OCI-LY7 (cell line): Measurements from ENCODE around the gene NISCH. TPM values are rescaled to one million over a fixed set of nuclear protein-coding genes. Genes with fewer than 3 reads are reported as not detected.
A peak's percentile ranks its signal among the peaks of the same experiment; 100 is the strongest.

Source experiments
- BruUV-seq: library from RNA; stranded (reverse); fragments of 400-500 nt; replicated peaks from 2 replicates; lab custom pipeline; 2021; lab: Mats Ljungman, UMichigan
- CTCF ChIA-PET: fragments of 300-600 bp; sonication (Branson Sonifier 250); formaldehyde crosslinking; loops from one replicate; lab custom pipeline; 2022; ENCODE audit warnings: antibody characterized with exemption; ENCODE audit not compliant: unreplicated experiment; lab: Charles Lee
- POLR2A ChIA-PET: fragments of 300-600 bp; sonication (Branson Sonifier 250); formaldehyde crosslinking; loops from one replicate; lab custom pipeline; 2022; ENCODE audit warnings: antibody characterized with exemption; lab: Charles Lee
- DNase-seq: peaks from one replicate; pipeline ENCODE4 v3.0.0-alpha.2; 2015; ENCODE audit warnings: low spot score
- H2AFZ ChIP-seq: fragments of 200-600 bp; sonication (generic), shearing (Covaris generic); 2 replicates; pipeline ENCODE4 v1.6.1; 2014; ENCODE audit warnings: mild to moderate bottlenecking, antibody characterized with exemption, low read length, moderate library complexity
- H3K27ac ChIP-seq: fragments of 200-600 bp; sonication (generic); 2 replicates; pipeline ENCODE4 v1.5.1; 2014; ENCODE audit warnings: mixed run types, low read depth, mild to moderate bottlenecking, moderate library complexity, low read length, inconsistent platforms; ENCODE audit not compliant: poor library complexity, severe bottlenecking
- H3K36me3 ChIP-seq: fragments of 200-600 bp; sonication (generic); 2 replicates; pipeline ENCODE4 v1.6.1; 2014; ENCODE audit warnings: mild to moderate bottlenecking, antibody characterized with exemption, low read length, moderate library complexity, mixed read lengths; ENCODE audit not compliant: insufficient read depth
- H3K4me1 ChIP-seq: fragments of 200-600 bp; sonication (generic); 2 replicates; pipeline ENCODE4 v1.5.1; 2014; ENCODE audit warnings: mild to moderate bottlenecking, low read length; ENCODE audit not compliant: insufficient read depth, poor library complexity, severe bottlenecking
- H3K4me2 ChIP-seq: fragments of 200-600 bp; sonication (generic); 2 replicates; pipeline ENCODE4 v1.6.1; 2014; ENCODE audit warnings: mild to moderate bottlenecking, low read length
- H3K4me3 ChIP-seq: fragments of 200-600 bp; sonication (generic); 2 replicates; pipeline ENCODE4 v1.5.1; 2014; ENCODE audit warnings: mild to moderate bottlenecking, low read depth, low read length; ENCODE audit not compliant: poor library complexity, severe bottlenecking
- H3K79me2 ChIP-seq: fragments of 200-600 bp; sonication (generic); 2 replicates; pipeline ENCODE4 v1.6.1; 2016; ENCODE audit warnings: low read depth, mild to moderate bottlenecking, low read length, moderate library complexity, mixed read lengths; ENCODE audit not compliant: insufficient read depth
- H3K9me2 ChIP-seq: fragments of 200-600 bp; sonication (generic); 2 replicates; pipeline ENCODE4 v1.6.1; 2016; ENCODE audit warnings: mild to moderate bottlenecking, low read length, mixed read lengths; ENCODE audit not compliant: insufficient read depth
- H3K9me3 ChIP-seq: fragments of 200-600 bp; sonication (generic); 2 replicates; pipeline ENCODE4 v1.6.1; 2014; ENCODE audit warnings: mild to moderate bottlenecking, mixed run types, low read length, mixed read lengths
- H4K20me1 ChIP-seq: fragments of 200-600 bp; sonication (generic); 2 replicates; pipeline ENCODE4 v1.6.1; 2014; ENCODE audit warnings: mild to moderate bottlenecking, antibody characterized with exemption, low read length, moderate library complexity, mixed read lengths; ENCODE audit not compliant: insufficient read depth
- EZH2phosphoT487 ChIP-seq: fragments of 200-600 bp; sonication (generic); IDR thresholded peaks from 2 replicates; pipeline ENCODE4 v1.6.1; 2018; ENCODE audit warnings: low read depth, borderline replicate concordance, mild to moderate bottlenecking, mixed run types, antibody characterized with exemption, low read length, moderate library complexity, mixed read lengths
- intact Hi-C: fragments of 100-400 bp; cut with micrococcal nuclease; formaldehyde crosslinking; loops from one replicate; pipeline ENCODE4 v1.10.0; 2022; ENCODE audit not compliant: unreplicated experiment
- total RNA-seq, 2 experiments: library from RNA; depleted of rRNA in 1 of 2; stranded (reverse); fragments of >200 nt in 1 of 2; shearing (Covaris generic) in 1 of 2; gene quantifications; 2 replicates each; pipeline ENCODE4 v1.2.3, GENCODE V29; 2014 to 2022
- TF ChIP-seq, protein P1 (sequence below): fragments of 200-600 bp; sonication (generic); conservative IDR thresholded peaks from 2 replicates; pipeline ENCODE4 v1.5.1; 2014; ENCODE audit warnings: mild to moderate bottlenecking, antibody characterized with exemption, low read length, moderate library complexity, mixed read lengths

Gene NISCH
- total RNA-seq, 2 experiments from 2014 or later: 60.5 to 73.3 TPM

GRCh38 chr3:52471371-52472238 lies 16.2 kb downstream of the NISCH start:
- Histone ChIP-seq H3K36me3 (peaks cover 52% of the 10 kb centered on the region), H3K4me3 (no peak overlapping the region), H3K27ac (no peak overlapping the region), H3K9me3 (no peaks in the 10 kb centered on the region), H3K4me1 (no peaks in the 10 kb centered on the region), H3K79me2 (no peaks in the 10 kb centered on the region), H2AFZ (no peak overlapping the region), H3K9me2 (no peaks in the 10 kb centered on the region), H4K20me1 (no peaks in the 10 kb centered on the region), H3K4me2 (no peak overlapping the region)
- ChIA-PET POLR2A (no interaction called here), CTCF (interaction anchor here (1.2 kb wide), 1 partner anchor 290 kb away, joined by 3 read pairs; no protein-coding TSS in a partner anchor)
- peak; percentile 52 for DNase-seq
- TF ChIP-seq, protein P1, sequence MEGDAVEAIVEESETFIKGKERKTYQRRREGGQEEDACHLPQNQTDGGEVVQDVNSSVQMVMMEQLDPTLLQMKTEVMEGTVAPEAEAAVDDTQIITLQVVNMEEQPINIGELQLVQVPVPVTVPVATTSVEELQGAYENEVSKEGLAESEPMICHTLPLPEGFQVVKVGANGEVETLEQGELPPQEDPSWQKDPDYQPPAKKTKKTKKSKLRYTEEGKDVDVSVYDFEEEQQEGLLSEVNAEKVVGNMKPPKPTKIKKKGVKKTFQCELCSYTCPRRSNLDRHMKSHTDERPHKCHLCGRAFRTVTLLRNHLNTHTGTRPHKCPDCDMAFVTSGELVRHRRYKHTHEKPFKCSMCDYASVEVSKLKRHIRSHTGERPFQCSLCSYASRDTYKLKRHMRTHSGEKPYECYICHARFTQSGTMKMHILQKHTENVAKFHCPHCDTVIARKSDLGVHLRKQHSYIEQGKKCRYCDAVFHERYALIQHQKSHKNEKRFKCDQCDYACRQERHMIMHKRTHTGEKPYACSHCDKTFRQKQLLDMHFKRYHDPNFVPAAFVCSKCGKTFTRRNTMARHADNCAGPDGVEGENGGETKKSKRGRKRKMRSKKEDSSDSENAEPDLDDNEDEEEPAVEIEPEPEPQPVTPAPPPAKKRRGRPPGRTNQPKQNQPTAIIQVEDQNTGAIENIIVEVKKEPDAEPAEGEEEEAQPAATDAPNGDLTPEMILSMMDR: peak; percentile 80
- no peak for TF ChIP-seq EZH2phosphoT487
- no TSS peak for BruUV-seq
- intact Hi-C loops: loop anchor here (5.0 kb wide), 1 partner anchor 66 kb away; the partner anchor contains the start of gene UQCC5

DNA sequence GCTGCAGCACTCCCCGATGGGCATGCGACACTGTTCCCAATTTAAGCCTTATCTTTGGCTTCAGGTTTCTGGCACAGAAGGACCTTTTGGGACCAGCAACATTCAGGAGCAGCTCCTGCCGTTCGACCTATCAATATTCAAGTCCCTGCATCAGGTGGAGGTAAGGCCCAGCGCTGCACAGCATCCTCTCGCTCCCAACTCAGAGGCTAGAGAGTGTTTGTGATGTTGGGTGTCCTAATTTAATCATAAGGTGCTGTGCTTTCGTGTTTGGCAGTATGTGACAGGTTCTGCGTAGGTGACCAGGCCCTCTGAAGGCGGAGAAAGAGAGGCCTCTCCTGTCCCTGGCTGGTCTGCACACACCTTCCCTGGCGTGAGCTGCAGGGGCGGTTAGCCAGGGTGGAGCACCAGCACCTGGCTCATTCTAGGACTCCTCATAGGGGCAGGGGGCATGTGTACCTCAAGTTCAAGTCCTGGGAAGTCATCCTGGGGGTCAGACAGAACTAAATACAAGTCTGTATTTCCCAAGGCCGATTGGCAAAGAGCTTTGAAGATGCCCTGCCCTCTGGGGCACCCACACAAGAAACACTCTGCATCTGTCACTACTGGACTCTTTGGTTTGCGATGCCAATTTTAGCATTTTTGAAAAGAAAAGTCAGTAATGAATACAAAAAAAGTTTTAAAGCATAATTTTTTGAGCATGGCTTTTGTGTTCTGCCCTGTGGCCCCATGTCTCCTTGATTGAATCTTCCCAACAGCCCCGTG lies 17.0 kb downstream of the NISCH start:
- Histone ChIP-seq H3K4me3 (no peak overlapping the region), H3K27ac (no peak overlapping the region), H3K36me3 (peaks cover 60% of the 10 kb centered on the region), H3K9me2 (no peaks in the 10 kb centered on the region), H3K9me3 (no peaks in the 10 kb centered on the region), H3K4me1 (no peaks in the 10 kb centered on the region), H3K4me2 (no peak overlapping the region), H2AFZ (no peak overlapping the region), H4K20me1 (no peaks in the 10 kb centered on the region), H3K79me2 (no peaks in the 10 kb centered on the region)
- BruUV-seq: no TSS peak
- POLR2A ChIA-PET: no interaction called here
- CTCF ChIA-PET: no interaction called here
- DNase-seq: no peak
- no peak for TF ChIP-seq EZH2phosphoT487
- TF ChIP-seq, protein P1: peak; percentile 56; the same call in 1 of the 2 replicates
- intact Hi-C loops: loop anchor here (5.0 kb wide), 1 partner anchor 65 kb away; the partner anchor contains the start of gene UQCC5
